GM23248 (cell line): ENCODE results near the gene UROC1. TPM values are rescaled to one million over a fixed set of nuclear protein-coding genes. Genes with fewer than 3 reads are reported as not detected.

ENCODE experiments used
- DNase-seq: peaks from one replicate; pipeline ENCODE4 v3.0.0-alpha.2; 2015
- H2AFZ ChIP-seq: fragments of 200-600 bp; sonication (generic); 2 replicates; pipeline ENCODE4 v1.6.1; 2016; ENCODE audit warnings: antibody characterized with exemption
- H3F3A ChIP-seq: fragments of 200-600 bp; sonication (generic); 2 replicates; pipeline ENCODE4 v1.6.1; 2016; ENCODE audit warnings: mild to moderate bottlenecking, antibody characterized with exemption, mixed run types; ENCODE audit not compliant: insufficient read depth
- H3K27ac ChIP-seq: fragments of 200-600 bp; sonication (generic); 2 replicates; pipeline ENCODE4 v1.5.1; 2016; ENCODE audit warnings: mild to moderate bottlenecking
- H3K27me3 ChIP-seq: fragments of 200-600 bp; sonication (generic); replicated peaks from 2 replicates; pipeline ENCODE4 v1.6.1; 2016; ENCODE audit warnings: mild to moderate bottlenecking; ENCODE audit not compliant: insufficient read depth
- H3K36me3 ChIP-seq: fragments of 200-600 bp; sonication (generic); 2 replicates; pipeline ENCODE4 v1.6.1; 2016; ENCODE audit warnings: low read depth, mild to moderate bottlenecking
- H3K4me1 ChIP-seq: fragments of 200-600 bp; sonication (generic); 2 replicates; pipeline ENCODE4 v1.6.1; 2016; ENCODE audit warnings: mild to moderate bottlenecking; ENCODE audit not compliant: insufficient read depth
- H3K4me2 ChIP-seq: fragments of 200-600 bp; sonication (generic); one replicate; pipeline ENCODE4 v1.6.1; 2016; ENCODE audit warnings: mild to moderate bottlenecking; ENCODE audit not compliant: unreplicated experiment
- H3K4me3 ChIP-seq: fragments of 200-600 bp; sonication (generic); 2 replicates; pipeline ENCODE4 v1.5.1; 2016; ENCODE audit warnings: mild to moderate bottlenecking
- H3K79me2 ChIP-seq: fragments of 200-600 bp; sonication (generic); 2 replicates; pipeline ENCODE4 v1.6.1; 2016; ENCODE audit warnings: mild to moderate bottlenecking; ENCODE audit not compliant: insufficient read depth
- H3K9ac ChIP-seq: fragments of 200-600 bp; sonication (generic); 2 replicates; pipeline ENCODE4 v1.6.1; 2016; ENCODE audit warnings: mild to moderate bottlenecking
- H3K9me2 ChIP-seq: fragments of 200-600 bp; sonication (generic); 2 replicates; pipeline ENCODE4 v1.6.1; 2016; ENCODE audit warnings: mixed run types, mild to moderate bottlenecking, moderate library complexity; ENCODE audit not compliant: insufficient read depth
- H3K9me3 ChIP-seq: fragments of 200-600 bp; sonication (generic); one replicate; pipeline ENCODE4 v1.6.1; 2017; ENCODE audit warnings: low read depth
- H4K20me1 ChIP-seq: fragments of 200-600 bp; sonication (generic); 2 replicates; pipeline ENCODE4 v1.6.0; 2016; ENCODE audit not compliant: insufficient read depth
- EZH2 ChIP-seq: fragments of 200-600 bp; sonication (generic); IDR thresholded peaks from 2 replicates; pipeline ENCODE4 v1.6.1; 2018; ENCODE audit warnings: antibody characterized with exemption, mild to moderate bottlenecking; ENCODE audit not compliant: insufficient read depth, poor library complexity, severe bottlenecking
- EZH2phosphoT487 ChIP-seq: fragments of 200-600 bp; sonication (generic); IDR thresholded peaks from 2 replicates; pipeline ENCODE4 v1.6.1; 2018; ENCODE audit warnings: antibody characterized with exemption, moderate library complexity, mild to moderate bottlenecking, low read depth; ENCODE audit not compliant: insufficient read depth
- WGBS, 2 experiments: methylation state at CpG; one replicate each; pipeline ENCODE4 v1.1.6; 2015 to 2017; ENCODE audit warnings: low lambda C conversion rate in 2 of 2, low coverage in 1 of 2; ENCODE audit errors: missing lambda C conversion rate in 2 of 2; 5-methylcytosine and 5-hydroxymethylcytosine counted together
- in situ Hi-C: fragments of 300-500 bp; cut with MboI; formaldehyde crosslinking; loops from 2 replicates; pipeline ENCODE4 v1.15.0; 2020
- polyA plus RNA-seq: library from polyadenylated mRNA; unstranded; fragments of >200 nt; fragmentation: Nextera tagmentation; extraction: Ambion mirVana; gene quantifications from 2 replicates; pipeline ENCODE4 v1.2.1, GENCODE V29; 2016
- total RNA-seq: library from RNA; depleted of rRNA; stranded (reverse); fragments of >200 nt; shearing (Covaris generic); gene quantifications from 2 replicates; pipeline ENCODE4 v1.2.3, GENCODE V29; 2014

The UROC1 gene
- total and polyA plus RNA-seq, 2 experiments from 2014 or later = not detected

DNA sequence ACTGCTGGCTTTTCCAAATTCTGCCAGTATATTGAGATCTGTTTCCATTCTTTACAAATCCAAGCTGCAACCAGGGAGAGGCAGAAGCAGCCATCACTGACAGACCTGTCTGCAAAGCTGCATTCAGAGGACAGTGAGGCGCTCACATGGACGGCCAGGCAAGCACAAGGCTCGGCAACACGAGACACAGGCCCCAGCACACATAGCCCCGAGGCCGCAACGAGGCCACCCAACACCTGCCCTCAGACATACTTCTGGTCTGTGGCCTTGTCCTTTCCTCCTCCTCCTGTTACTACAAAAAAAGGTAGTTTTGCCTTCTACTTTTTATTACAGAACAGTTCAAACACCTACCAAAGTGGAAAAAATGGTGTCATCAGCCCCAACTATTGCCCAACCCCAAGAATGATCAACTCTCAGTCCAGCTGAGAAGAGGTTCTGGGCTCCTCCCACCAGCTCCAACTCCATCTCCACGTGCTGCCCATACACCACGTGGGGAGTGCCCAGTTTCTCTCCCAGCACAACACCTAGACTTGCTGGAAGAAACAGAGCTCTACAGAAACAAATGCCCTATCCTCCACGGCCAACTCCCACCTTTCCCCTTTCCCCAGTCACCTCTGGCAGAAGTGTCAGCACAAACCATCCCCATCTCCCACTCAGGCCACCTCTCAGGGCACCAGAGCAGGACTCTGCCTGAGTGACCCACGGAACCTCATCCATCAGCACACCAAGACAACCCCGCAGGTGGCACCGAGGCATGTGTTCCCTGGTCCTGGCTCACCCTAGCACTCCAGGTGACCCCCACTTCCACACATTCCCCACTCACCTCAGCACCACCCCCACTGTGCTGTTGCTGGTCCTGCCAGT lies 49.3 kb downstream of the UROC1 start:
- Histone ChIP-seq H3K9me3 (no peaks in the 10 kb centered on the region), H3K4me2 (no peak overlapping the region), H2AFZ (no peak overlapping the region), H3K27ac (no peak overlapping the region), H3K4me3 (no peak overlapping the region), H3K27me3 (no peaks in the 10 kb centered on the region), H3K4me1 (peaks cover 14% of the 10 kb centered on the region), H3K9me2 (no peaks in the 10 kb centered on the region), H3K9ac (no peak overlapping the region), H3K36me3 (peaks cover 41% of the 10 kb centered on the region), H4K20me1 (peaks cover 11% of the 10 kb centered on the region), H3F3A (peaks cover 19% of the 10 kb centered on the region), H3K79me2 (peaks cover 76% of the 10 kb centered on the region)
- 85 to 90% methylated on average over 11 to 13 of the region's 13 CpGs for WGBS, 2 experiments
- no peak for TF ChIP-seq EZH2phosphoT487
- no peak for TF ChIP-seq EZH2
- DNase-seq = peak; percentile 46
- in situ Hi-C loops = no loop called here

DNA sequence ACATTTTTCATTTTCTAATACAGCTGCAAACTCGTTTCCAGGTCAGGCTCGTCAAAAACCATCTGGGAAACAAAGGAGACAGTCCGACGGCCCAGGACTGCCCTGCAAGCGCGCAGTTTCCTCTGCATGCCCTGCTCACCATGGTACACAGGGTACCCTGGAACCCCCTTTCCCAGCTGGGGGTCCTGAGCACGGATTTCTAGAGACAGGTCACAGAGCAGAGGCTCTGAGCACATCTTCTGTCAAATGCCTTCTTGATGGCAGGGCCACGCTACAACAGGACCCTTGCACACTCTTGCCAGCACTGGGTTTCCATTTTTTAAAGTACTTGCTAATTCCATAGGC lies 50.0 kb downstream of the UROC1 start:
- in situ Hi-C loops = no loop called here
- peaks cover 7% of the 10 kb centered on the region for H3K4me1 ChIP-seq
- no peak for DNase-seq
- peaks cover 13% of the 10 kb centered on the region for H3F3A ChIP-seq
- H3K4me3 ChIP-seq = no peak overlapping the region
- H3K9me2 ChIP-seq = no peaks in the 10 kb centered on the region
- H3K79me2 ChIP-seq = peaks cover 69% of the 10 kb centered on the region
- H3K36me3 ChIP-seq = peaks cover 41% of the 10 kb centered on the region
- no peak overlapping the region for H2AFZ ChIP-seq
- no peak overlapping the region for H3K27ac ChIP-seq
- WGBS, 2 experiments = 85 to 87% methylated on average over 8 of the region's 8 CpGs
- H3K27me3 ChIP-seq = no peaks in the 10 kb centered on the region
- H3K9ac ChIP-seq = no peak overlapping the region
- no peaks in the 10 kb centered on the region for H3K9me3 ChIP-seq
- TF ChIP-seq EZH2phosphoT487 (no peak), EZH2 (no peak)
- H3K4me2 ChIP-seq = no peak overlapping the region
- H4K20me1 ChIP-seq = peaks cover 10% of the 10 kb centered on the region; the same call in 1 of the 2 replicates

DNA sequence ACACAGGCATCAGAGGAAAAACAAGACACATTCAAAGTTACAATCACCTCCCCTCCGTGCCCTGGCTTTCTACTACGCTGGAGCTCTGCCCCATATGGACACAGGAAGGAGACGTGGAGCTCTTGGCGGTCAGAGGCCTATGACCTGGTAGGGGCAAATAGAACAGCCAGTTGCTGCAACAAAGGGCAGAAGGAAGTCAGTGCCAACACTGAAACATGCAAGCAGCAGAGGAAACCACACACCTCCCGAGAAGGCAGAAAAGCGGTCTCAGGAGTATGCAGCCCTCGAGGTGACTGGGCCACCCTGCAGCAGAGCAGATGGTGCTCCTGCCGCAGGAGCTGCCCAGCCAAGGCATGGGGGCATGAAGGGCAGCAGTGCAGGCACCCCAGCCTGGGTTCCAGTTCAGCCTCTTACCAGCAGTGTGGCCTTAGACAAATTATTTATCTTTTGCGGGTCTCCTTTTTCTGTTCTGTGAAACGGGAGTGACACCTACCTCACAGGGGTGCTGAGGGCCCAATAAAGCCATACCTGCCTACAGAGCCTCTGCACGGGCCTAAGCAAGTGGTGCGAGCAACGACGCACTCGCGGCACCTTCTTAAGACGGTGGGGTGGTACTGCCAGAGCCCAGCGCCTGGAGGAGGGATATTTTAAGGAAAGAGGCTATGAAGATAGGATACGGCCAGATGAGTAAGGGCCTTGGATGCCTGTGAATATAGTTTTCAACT lies 50.5 kb downstream of the UROC1 start:
- peaks cover 4% of the 10 kb centered on the region for H3K4me1 ChIP-seq
- no peak overlapping the region for H3K4me3 ChIP-seq
- no peak for DNase-seq
- in situ Hi-C loops = no loop called here
- no peak overlapping the region for H3K9ac ChIP-seq
- H3K9me3 ChIP-seq = no peaks in the 10 kb centered on the region
- no peaks in the 10 kb centered on the region for H3K27me3 ChIP-seq
- WGBS, 2 experiments = 85 to 88% methylated on average over 19 of the region's 19 CpGs
- TF ChIP-seq EZH2 (no peak), EZH2phosphoT487 (no peak)
- peaks cover 47% of the 10 kb centered on the region for H3K36me3 ChIP-seq
- peaks cover 10% of the 10 kb centered on the region; the same call in 1 of the 2 replicates for H4K20me1 ChIP-seq
- peaks cover 67% of the 10 kb centered on the region for H3K79me2 ChIP-seq
- H3F3A ChIP-seq = peaks cover 7% of the 10 kb centered on the region
- no peak overlapping the region for H2AFZ ChIP-seq
- H3K4me2 ChIP-seq = no peak overlapping the region
- no peaks in the 10 kb centered on the region for H3K9me2 ChIP-seq
- H3K27ac ChIP-seq = no peak overlapping the region

DNA sequence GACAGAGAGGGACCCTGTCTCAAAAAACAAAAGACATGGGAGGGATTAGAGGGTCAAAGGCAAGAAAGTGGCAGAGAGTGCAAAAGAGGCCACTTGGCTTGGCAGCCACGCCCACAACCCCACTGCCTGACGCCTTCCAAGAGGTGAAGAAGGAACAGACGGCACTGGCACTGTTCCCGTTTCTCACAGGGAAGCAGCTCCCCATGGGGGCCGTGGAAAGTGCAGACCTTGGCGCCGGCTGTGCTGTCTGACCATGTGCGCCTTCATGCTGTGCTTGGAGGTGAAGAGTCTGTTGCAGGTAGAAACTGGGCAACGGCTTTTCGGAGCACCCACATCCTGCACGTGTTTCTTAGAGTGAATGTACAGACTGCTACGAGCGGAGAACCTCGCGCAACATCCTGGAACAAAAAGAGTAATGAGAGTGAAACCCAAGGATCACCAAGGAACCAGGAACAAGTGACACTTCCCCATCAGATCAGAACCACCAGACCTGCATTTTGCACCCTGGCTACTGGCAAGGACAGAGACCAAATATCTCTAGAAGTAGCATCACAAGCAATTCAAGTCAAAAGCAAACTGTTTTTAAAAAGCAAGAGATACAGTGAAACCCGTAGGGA lies 51.5 kb downstream of the UROC1 start:
- Histone ChIP-seq H4K20me1 (no peaks in the 10 kb centered on the region; the same call in 1 of the 2 replicates), H3K9ac (no peak overlapping the region), H3K4me1 (no peaks in the 10 kb centered on the region), H3K4me3 (no peak overlapping the region), H3F3A (no peaks in the 10 kb centered on the region), H3K9me3 (no peaks in the 10 kb centered on the region), H3K79me2 (peaks cover 57% of the 10 kb centered on the region), H3K27ac (no peak overlapping the region), H3K4me2 (no peak overlapping the region), H3K27me3 (no peaks in the 10 kb centered on the region), H3K36me3 (peaks cover 50% of the 10 kb centered on the region), H3K9me2 (no peaks in the 10 kb centered on the region), H2AFZ (no peak overlapping the region)
- DNase-seq = no peak
- in situ Hi-C loops = no loop called here
- TF ChIP-seq EZH2phosphoT487 = no peak
- TF ChIP-seq EZH2 = no peak
- 88 to 90% methylated on average over 16 of the region's 16 CpGs for WGBS, 2 experiments
